B cell (primary cell): Measurements from ENCODE around the gene TMEM119. TPM values are rescaled to one million over a fixed set of nuclear protein-coding genes. Genes with fewer than 3 reads are reported as not detected.

Experiments used
- ATAC-seq: fragments of 200-7000 bp; cut with Tn5 transposase; one replicate; pipeline ENCODE4 v1.10.0; 2021; ENCODE audit warnings: low read depth, mild to moderate bottlenecking, moderate number of reproducible peaks, moderate library complexity
- CTCF ChIA-PET: fragments of 350-600 bp; sonication (Branson Sonifier 250); formaldehyde crosslinking; loops from one replicate; lab custom pipeline; 2021; ENCODE audit warnings: antibody characterized with exemption, inconsistent platforms; lab: Charles Lee
- POLR2A ChIA-PET: fragments of 350-600 bp; sonication (Branson Sonifier 250); formaldehyde crosslinking; loops from one replicate; lab custom pipeline; 2021; ENCODE audit warnings: antibody characterized with exemption; lab: Charles Lee
- DNase-seq: peaks from one replicate; pipeline ENCODE4 v3.0.0; 2013
- H2AFZ ChIP-seq: 2 replicates; pipeline ENCODE4 v1.6.1; 2012; ENCODE audit warnings: mild to moderate bottlenecking, low read depth, low read length; ENCODE audit not compliant: insufficient read depth, poor library complexity, severe bottlenecking
- H3K27ac ChIP-seq, 2 donors: 1 replicate in 1 of 2; 2 replicates in 1 of 2; pipeline ENCODE4 v1.5.1; 2012 to 2013; ENCODE audit warnings: low read length in 2 of 2, mild to moderate bottlenecking in 2 of 2, moderate library complexity in 1 of 2
- H3K27me3 ChIP-seq, 4 experiments: fragments of 200-600 bp in 1 of 4; sonication (generic) in 1 of 4; replicated peaks in 1 of 4; 1 replicate in 2 of 4; 2 replicates in 2 of 4; pipeline versions ENCODE4 v1.6.1 to v1.7.0; 2013 to 2016; ENCODE audit warnings: low read length in 3 of 4, mild to moderate bottlenecking in 2 of 4, mixed read lengths in 1 of 4, moderate library complexity in 1 of 4; ENCODE audit not compliant: insufficient read depth in 4 of 4, control insufficient read depth in 3 of 4; ENCODE audit errors: control extremely low read depth in 1 of 4
- H3K36me3 ChIP-seq, 2 experiments: replicated peaks in 1 of 2; 1 replicate in 1 of 2; 2 replicates in 1 of 2; pipeline versions ENCODE4 v1.6.1 to v1.7.1; 2013; ENCODE audit warnings: low read length in 1 of 2; ENCODE audit not compliant: insufficient read depth in 2 of 2, control insufficient read depth in 1 of 2; ENCODE audit errors: control extremely low read depth in 1 of 2, extremely low read depth in 1 of 2
- H3K4me1 ChIP-seq, 2 donors: fragments of 200-600 bp in 1 of 2; sonication (generic) in 1 of 2; 1 replicate in 1 of 2; 2 replicates in 1 of 2; pipeline versions ENCODE4 v1.5.1 to v1.6.1; 2013 to 2017; ENCODE audit warnings: low read length in 2 of 2; ENCODE audit not compliant: control insufficient read depth in 2 of 2, insufficient read depth in 2 of 2
- H3K4me2 ChIP-seq: replicated peaks from 2 replicates; pipeline ENCODE3; 2012; ENCODE audit warnings: mild to moderate bottlenecking, low read depth, low read length; ENCODE audit not compliant: poor library complexity, severe bottlenecking
- H3K4me3 ChIP-seq, 5 experiments: fragments of 200-600 bp in 1 of 5; sonication (generic) in 1 of 5; 1 replicate in 3 of 5; 2 replicates in 2 of 5; pipeline versions ENCODE4 v1.5.1 to v1.7.0; 2011 to 2016; ENCODE audit warnings: low read length in 4 of 5, mild to moderate bottlenecking in 4 of 5, low read depth in 2 of 5, control low read depth in 1 of 5, moderate library complexity in 1 of 5; ENCODE audit not compliant: insufficient read depth in 1 of 5; ENCODE audit errors: control extremely low read depth in 1 of 5, extremely low read depth in 1 of 5
- H3K79me2 ChIP-seq: fragments of 200-600 bp; sonication (generic); one replicate; pipeline ENCODE4 v1.6.0; 2016; ENCODE audit warnings: low read length; ENCODE audit not compliant: control insufficient read depth, insufficient read depth
- H3K9ac ChIP-seq: fragments of 200-600 bp; sonication (generic); 2 replicates; pipeline ENCODE4 v1.6.1; 2017; ENCODE audit warnings: mild to moderate bottlenecking, low read length, moderate library complexity
- H3K9me3 ChIP-seq, 3 donors: one replicate each; pipeline versions ENCODE4 v1.6.1 to v1.7.1; 2013; ENCODE audit warnings: low read length in 2 of 3; ENCODE audit not compliant: control insufficient read depth in 2 of 3, insufficient read depth in 1 of 3; ENCODE audit errors: control extremely low read depth in 1 of 3
- H4K20me1 ChIP-seq: 2 replicates; pipeline ENCODE4 v1.6.0; 2012; ENCODE audit warnings: mild to moderate bottlenecking, low read length; ENCODE audit not compliant: insufficient read depth, control insufficient read depth, poor library complexity, severe bottlenecking
- H3K27ac Mint-ChIP-seq: one replicate; pipeline ENCODE4 v1.8.0; 2021; ENCODE audit warnings: mixed read lengths
- H3K27me3 Mint-ChIP-seq: one replicate; pipeline ENCODE4 v1.8.0; 2021; ENCODE audit warnings: mixed read lengths
- H3K4me1 Mint-ChIP-seq: one replicate; pipeline ENCODE4 v1.8.0; 2021; ENCODE audit warnings: mixed read lengths
- H3K4me3 Mint-ChIP-seq: one replicate; pipeline ENCODE4 v1.8.0; 2021; ENCODE audit warnings: mixed read lengths
- H3K9me3 Mint-ChIP-seq: one replicate; pipeline ENCODE4 v1.8.0; 2022; ENCODE audit warnings: mixed read lengths; ENCODE audit not compliant: insufficient read depth
- EZH2 ChIP-seq: IDR thresholded peaks from 2 replicates; pipeline ENCODE4 v1.6.1; 2012; ENCODE audit warnings: borderline replicate concordance, low read depth, mild to moderate bottlenecking, moderate library complexity, low read length; ENCODE audit not compliant: insufficient read depth, poor library complexity, severe bottlenecking
- WGBS: methylation state at CpG from one replicate; pipeline ENCODE4 v1.1.5; 2013; ENCODE audit warnings: missing lambda C conversion rate; ENCODE audit not compliant: insufficient coverage; 5-methylcytosine and 5-hydroxymethylcytosine counted together
- intact Hi-C: fragments of 100-400 bp; cut with micrococcal nuclease; formaldehyde crosslinking; loops from one replicate; pipeline ENCODE4 v1.10.0; 2022
- polyA plus RNA-seq: library from polyadenylated mRNA; depleted of rRNA; stranded (reverse); fragments of >200 nt; gene quantifications from 2 replicates; pipeline ENCODE4 v1.2.3, GENCODE V29; 2012
- total RNA-seq, 2 donors: library from RNA; stranded (reverse); fragments of 120-200 nt in 1 of 2; gene quantifications; 1 replicate in 1 of 2; 2 replicates in 1 of 2; pipeline versions ENCODE4 v1.2.3 to v1.2.4, GENCODE V29; 2013 to 2022
- TF ChIP-seq, protein P1 (sequence below): fragments of 200-600 bp; IDR thresholded peaks from one replicate; pipeline ENCODE4 v1.8.0; 2022; ENCODE audit warnings: antibody characterized with exemption, mild to moderate bottlenecking

Gene TMEM119
- total and polyA plus RNA-seq, 2 donors (not counting 1 experiment from before 2014, with no cell fraction given) = 0.25 TPM; not detected in 1

DNA sequence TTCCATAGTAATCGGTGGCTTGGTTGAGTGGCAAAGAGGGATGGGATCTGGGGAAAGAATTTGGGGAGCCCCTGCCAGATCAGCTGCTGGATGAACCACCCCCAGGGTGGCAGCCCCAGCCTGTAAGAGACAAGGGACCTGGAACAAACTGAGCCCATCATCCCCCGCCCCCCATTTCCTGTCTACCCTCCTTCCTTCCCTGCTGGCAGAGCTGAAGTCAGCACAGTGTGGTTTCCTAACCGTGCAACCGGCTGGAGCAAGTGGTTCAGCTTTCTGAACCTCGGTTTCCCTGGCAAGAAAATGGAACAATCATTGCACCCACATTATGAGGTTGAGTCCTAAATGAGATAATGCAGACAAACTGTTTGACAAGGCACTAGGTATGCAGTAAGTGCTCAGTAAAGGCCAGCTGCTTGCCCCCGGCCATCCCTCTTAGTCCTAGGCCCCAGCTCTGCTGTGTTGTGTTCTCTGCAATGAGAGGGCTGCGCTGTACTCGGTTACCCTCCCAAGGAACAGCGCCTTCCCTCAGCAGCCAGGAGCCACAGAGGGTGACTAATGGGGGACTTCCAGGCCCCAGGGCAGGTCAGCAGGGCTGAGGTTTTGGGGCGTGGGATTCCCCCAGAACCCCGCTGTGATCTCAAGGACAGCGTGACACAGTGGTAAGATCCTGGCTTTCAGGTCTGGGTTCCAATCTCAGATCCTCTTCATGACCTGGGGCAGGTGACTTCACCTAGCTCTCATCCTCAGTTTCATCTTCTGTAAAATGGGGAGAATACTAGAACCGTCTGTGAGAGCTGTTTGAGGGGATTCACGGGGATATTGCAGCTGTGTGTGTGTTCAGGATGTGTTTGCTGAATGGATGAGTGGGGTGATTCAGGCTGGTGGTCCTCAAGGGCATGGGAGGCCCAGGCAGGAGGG lies 19.3 kb upstream of the TMEM119 start:
- H3K4me1 ChIP-seq = peaks cover 41 to 52% of the 10 kb centered on the region in 2 donors
- DNase-seq = peak; percentile 92
- Mint-ChIP-seq H3K4me1 (peaks cover 72% of the 10 kb centered on the region), H3K4me3 (peak overlapping the region; percentile 80), H3K27me3 (no peaks in the 10 kb centered on the region), H3K9me3 (peaks cover 3% of the 10 kb centered on the region), H3K27ac (peak overlapping the region; percentile 98)
- WGBS = 36% methylated on average over 10 of the region's 14 CpGs
- no peaks in the 10 kb centered on the region for H4K20me1 ChIP-seq
- no peaks in the 10 kb centered on the region for H3K36me3 ChIP-seq
- no peak for TF ChIP-seq EZH2
- TF ChIP-seq, protein P1, sequence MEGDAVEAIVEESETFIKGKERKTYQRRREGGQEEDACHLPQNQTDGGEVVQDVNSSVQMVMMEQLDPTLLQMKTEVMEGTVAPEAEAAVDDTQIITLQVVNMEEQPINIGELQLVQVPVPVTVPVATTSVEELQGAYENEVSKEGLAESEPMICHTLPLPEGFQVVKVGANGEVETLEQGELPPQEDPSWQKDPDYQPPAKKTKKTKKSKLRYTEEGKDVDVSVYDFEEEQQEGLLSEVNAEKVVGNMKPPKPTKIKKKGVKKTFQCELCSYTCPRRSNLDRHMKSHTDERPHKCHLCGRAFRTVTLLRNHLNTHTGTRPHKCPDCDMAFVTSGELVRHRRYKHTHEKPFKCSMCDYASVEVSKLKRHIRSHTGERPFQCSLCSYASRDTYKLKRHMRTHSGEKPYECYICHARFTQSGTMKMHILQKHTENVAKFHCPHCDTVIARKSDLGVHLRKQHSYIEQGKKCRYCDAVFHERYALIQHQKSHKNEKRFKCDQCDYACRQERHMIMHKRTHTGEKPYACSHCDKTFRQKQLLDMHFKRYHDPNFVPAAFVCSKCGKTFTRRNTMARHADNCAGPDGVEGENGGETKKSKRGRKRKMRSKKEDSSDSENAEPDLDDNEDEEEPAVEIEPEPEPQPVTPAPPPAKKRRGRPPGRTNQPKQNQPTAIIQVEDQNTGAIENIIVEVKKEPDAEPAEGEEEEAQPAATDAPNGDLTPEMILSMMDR = no peak
- H3K79me2 ChIP-seq = peaks cover 11% of the 10 kb centered on the region
- no peak overlapping the region for H2AFZ ChIP-seq
- ChIA-PET CTCF (interaction anchor here (0.8 to 13.8 kb wide), 42 partner anchors 8 to 438 kb away, joined by 3 to 431 read pairs (median 4); partner anchors contain the start of genes ISCU, SART3, SELPLG and TMEM119), POLR2A (interaction anchor here (0.6 to 8.6 kb wide), 10 partner anchors 18 to 233 kb away, joined by 5 to 133 read pairs (median 8); partner anchors contain the start of genes ISCU, SART3 and SELPLG)
- peak; percentile 87 for ATAC-seq
- peak overlapping the region; percentile 52 for H3K4me2 ChIP-seq
- peak overlapping the region; percentile 80 to 93 for H3K27ac ChIP-seq
- no peak overlapping the region for H3K4me3 ChIP-seq
- H3K9me3 ChIP-seq = peaks cover 0 to 23% (median 8%) of the 10 kb centered on the region in 3 donors
- H3K27me3 ChIP-seq = no peaks in the 10 kb centered on the region
- peak overlapping the region; percentile 18 for H3K9ac ChIP-seq
- intact Hi-C loops = loop anchor here (1.0 to 5.0 kb wide), 4 partner anchors 16 to 335 kb away; partner anchors contain the start of genes CORO1C and SELPLG
